HepG2 (cell line): ENCODE data around the gene PPP4R1. TPM values are rescaled to one million over a fixed set of nuclear protein-coding genes. Genes with fewer than 3 reads are reported as not detected.

Source experiments
- ATAC-seq: fragments of 200-7000 bp; cut with Tn5 transposase; 3 replicates; pipeline ENCODE4 v1.9.1; 2020; ENCODE audit warnings: mild to moderate bottlenecking, moderate library complexity
- BruUV-seq: library from RNA; stranded (reverse); fragments of 400-500 nt; replicated peaks from 2 replicates; lab custom pipeline; 2021; lab: Mats Ljungman, UMichigan
- CTCF ChIA-PET: fragments of 300-600 bp; formaldehyde crosslinking; extraction: SDS; loops from one replicate; lab custom pipeline; 2021; ENCODE audit warnings: low total read pairs, inconsistent platforms, low intra/inter-chr PET ratio; lab: Yijun Ruan, JAX
- POLR2A ChIA-PET: fragments of 350-600 bp; sonication (Branson Sonifier 250); formaldehyde crosslinking; loops from one replicate; lab custom pipeline; 2020; ENCODE audit warnings: antibody characterized with exemption, inconsistent platforms; lab: Yijun Ruan, JAX
- DNase-seq: peaks from one replicate; pipeline ENCODE4 v3.0.0-alpha.2; 2015; ENCODE audit warnings: low spot score
- FAIRE-seq: peaks from 3 replicates; lab custom pipeline; 2011; peaks lifted over from hg19 to GRCh38; lab: Jason Lieb, UNC
- H2AFZ ChIP-seq: one replicate; pipeline ENCODE4 v1.6.1; 2011; ENCODE audit warnings: low read length, inconsistent platforms
- H3K27ac ChIP-seq: fragments of 300-600 bp; 3 replicates; pipeline ENCODE4 v1.8.0; 2011; ENCODE audit warnings: mixed run types, mild to moderate bottlenecking, mixed read lengths, low read length, inconsistent platforms; ENCODE audit not compliant: insufficient read depth; ENCODE audit errors: extremely low read length
- H3K27me3 ChIP-seq, 2 experiments: fragments of 200-600 bp in 1 of 2; 2 replicates in 1 of 2; 3 replicates in 1 of 2; pipeline versions ENCODE4 v1.6.0 to v1.8.0; 2011; ENCODE audit warnings: low read length in 2 of 2, mild to moderate bottlenecking in 2 of 2, moderate library complexity in 2 of 2, inconsistent platforms in 1 of 2; ENCODE audit not compliant: insufficient read depth in 2 of 2, control insufficient read depth in 1 of 2
- H3K36me3 ChIP-seq, 2 experiments: fragments of 200-600 bp in 1 of 2; replicated peaks in 1 of 2; 2 replicates in 1 of 2; 3 replicates in 1 of 2; pipeline versions ENCODE4 v1.5.1 to v1.8.0; 2011; ENCODE audit warnings: low read length in 2 of 2, inconsistent platforms in 1 of 2; ENCODE audit not compliant: insufficient read depth in 2 of 2, control insufficient read depth in 1 of 2
- H3K4me1 ChIP-seq: 2 replicates; pipeline ENCODE4 v1.5.1; 2012; ENCODE audit warnings: low read length, inconsistent platforms; ENCODE audit not compliant: insufficient read depth
- H3K4me2 ChIP-seq: 2 replicates; pipeline ENCODE4 v1.6.0; 2011; ENCODE audit warnings: low read depth, low read length, inconsistent platforms
- H3K4me3 ChIP-seq, 3 experiments: fragments of 200-600 bp in 1 of 3; sonication (generic), shearing (Covaris generic) in 1 of 3; replicated peaks in 1 of 3; 2 replicates each; pipeline ENCODE4 v1.5.1; 2011 to 2016; ENCODE audit warnings: low read length in 3 of 3, inconsistent platforms in 2 of 3, low read depth in 2 of 3, mild to moderate bottlenecking in 2 of 3, control low read depth in 1 of 3, mixed read lengths in 1 of 3; ENCODE audit not compliant: insufficient read depth in 1 of 3
- H3K79me2 ChIP-seq: one replicate; pipeline ENCODE4 v1.6.1; 2011; ENCODE audit warnings: low read length, inconsistent platforms; ENCODE audit not compliant: insufficient read depth
- H3K9ac ChIP-seq: 2 replicates; pipeline ENCODE4 v1.6.0; 2011; ENCODE audit warnings: mild to moderate bottlenecking, low read depth, low read length, inconsistent platforms; ENCODE audit not compliant: insufficient read depth
- H3K9me3 ChIP-seq: 2 replicates; pipeline ENCODE4 v1.5.1; 2012; ENCODE audit warnings: mild to moderate bottlenecking, low read length
- H4K20me1 ChIP-seq: 2 replicates; pipeline ENCODE4 v1.6.0; 2011; ENCODE audit warnings: inconsistent platforms, mild to moderate bottlenecking, low read length, moderate library complexity; ENCODE audit not compliant: insufficient read depth
- ATM ChIP-seq: fragments of 450-650 bp; IDR thresholded peaks from 2 replicates; pipeline ENCODE4 v1.7.1; 2017; ENCODE audit warnings: mild to moderate bottlenecking, borderline replicate concordance
- PAWR ChIP-seq: sonication (generic); formaldehyde crosslinking; IDR thresholded peaks from 2 replicates; pipeline ENCODE4 v1.4.0; 2020; ENCODE audit warnings: missing genetic modification reagents, mild to moderate bottlenecking, borderline replicate concordance
- PAXIP1 ChIP-seq: sonication (generic); formaldehyde crosslinking; conservative IDR thresholded peaks from 2 replicates; pipeline ENCODE4 v1.4.0; 2020; ENCODE audit warnings: mild to moderate bottlenecking, missing genetic modification reagents, moderate library complexity
- PBX2 ChIP-seq: IDR thresholded peaks from 2 replicates; pipeline ENCODE4 v1.6.1; 2016; ENCODE audit warnings: control low read depth
- ZC3H13 ChIP-seq: sonication (generic); formaldehyde crosslinking; IDR thresholded peaks from 2 replicates; pipeline ENCODE4 v1.8.1; 2023; ENCODE audit warnings: mild to moderate bottlenecking, missing genetic modification reagents, moderate library complexity
- ZNF496 ChIP-seq: sonication (generic); formaldehyde crosslinking; IDR thresholded peaks from 2 replicates; pipeline ENCODE4 v1.8.1; 2023; ENCODE audit warnings: mild to moderate bottlenecking, moderate library complexity, missing genetic modification reagents; ENCODE audit not compliant: insufficient replicate concordance
- ZNF577 ChIP-seq: sonication (generic); formaldehyde crosslinking; IDR thresholded peaks from 2 replicates; pipeline ENCODE4 v1.4.0; 2020; ENCODE audit warnings: mild to moderate bottlenecking, low read depth, missing genetic modification reagents, borderline replicate concordance
- WGBS: methylation state at CpG from one replicate; pipeline ENCODE4 v1.1.6; 2017; ENCODE audit warnings: low lambda C conversion rate; 5-methylcytosine and 5-hydroxymethylcytosine counted together
- in situ Hi-C: cut with HindIII; loops from 2 replicates; pipeline ENCODE4 v1.10.0; 2017; ENCODE audit warnings: low pct_unique_long_range_greater_than_20kb; ENCODE audit not compliant: extremely low pct_ligation_motif_present
- intact Hi-C: fragments of 100-400 bp; cut with micrococcal nuclease; formaldehyde crosslinking; loops from one replicate; pipeline ENCODE4 v1.10.0; 2022; ENCODE audit not compliant: unreplicated experiment
- polyA plus RNA-seq, 8 experiments: library from polyadenylated mRNA; depleted of rRNA in 3 of 8; stranded (reverse) in 7 of 8; unstranded in 1 of 8; fragments of >200 nt; fragmentation: Illumina TruSeq in 4 of 8; extraction: Trizol in 4 of 8; gene quantifications; 2 replicates each; pipeline versions ENCODE4 v1.2.1 to v1.2.3, GENCODE V29; 2011 to 2016; ENCODE audit warnings: low read depth in 4 of 8, missing spikeins in 1 of 8, mixed read lengths in 1 of 8; ENCODE audit not compliant: insufficient read depth in 1 of 8
- total RNA-seq, 5 experiments: library from RNA; depleted of rRNA; stranded (reverse); fragments of >200 nt; fragmentation: Illumina TruSeq; extraction: Trizol; gene quantifications; 2 replicates each; pipeline ENCODE4 v1.2.3, GENCODE V29; 2016; ENCODE audit warnings: low read depth in 1 of 5

The PPP4R1 gene
- total and polyA plus RNA-seq, 2 of the 13 experiments (the other 11 are each of a cell fraction or from before 2014, with no cell fraction given): 66.5 to 72.4 TPM

GRCh38 chr18:9630444-9630843 is 16.1 kb upstream of the PPP4R1 start:
- CTCF ChIA-PET: no interaction called here
- intact Hi-C loops: no loop called here
- H3K9ac ChIP-seq: no peak overlapping the region

More at GRCh38 chr18:9630444-9630843, 16.1 kb upstream of the PPP4R1 start:
- no TSS peak for BruUV-seq
- Histone ChIP-seq H4K20me1 (no peaks in the 10 kb centered on the region), H3K4me1 (no peaks in the 10 kb centered on the region), H3K79me2 (no peaks in the 10 kb centered on the region), H3K27ac (no peak overlapping the region), H3K36me3 (no peaks in the 10 kb centered on the region), H3K9me3 (no peaks in the 10 kb centered on the region), H3K4me3 (no peak overlapping the region), H2AFZ (no peak overlapping the region), H3K4me2 (no peak overlapping the region), H3K27me3 (no peaks in the 10 kb centered on the region)
- POLR2A ChIA-PET: no interaction called here
- no peak for FAIRE-seq
- in situ Hi-C loops: no loop called here
- 43% methylated on average over 8 of the region's 8 CpGs for WGBS
- no peak for DNase-seq
- TF ChIP-seq ZNF496 (CRISPR knock-in tag) (no peak), ATM (no peak), ZC3H13 (CRISPR knock-in tag) (no peak), PBX2 (no peak), PAXIP1 (CRISPR knock-in tag) (no peak), PAWR (CRISPR knock-in tag) (no peak), ZNF577 (CRISPR knock-in tag) (no peak)
- no peak for ATAC-seq
